Mesendoderm (in vitro differentiated cells): ENCODE data around the gene IGF2BP3.

Experiments used
- DNase-seq: peaks from one replicate; pipeline ENCODE4 v3.0.0; 2013
- H2AK5ac ChIP-seq: 2 replicates; pipeline ENCODE4 v1.6.1; 2013; ENCODE audit warnings: low read length, inconsistent platforms
- H2BK120ac ChIP-seq: 2 replicates; pipeline ENCODE4 v1.6.1; 2013; ENCODE audit warnings: low read depth, mild to moderate bottlenecking, low read length, moderate library complexity, mixed read lengths
- H2BK15ac ChIP-seq: replicated peaks from 2 replicates; pipeline ENCODE4 v1.6.1; 2013; ENCODE audit warnings: low read depth, mild to moderate bottlenecking, moderate library complexity
- H2BK5ac ChIP-seq: 2 replicates; pipeline ENCODE4 v1.6.1; 2013; ENCODE audit warnings: low read length, inconsistent platforms
- H3K18ac ChIP-seq: 2 replicates; pipeline ENCODE4 v1.6.1; 2013; ENCODE audit warnings: mild to moderate bottlenecking, low read length, mixed read lengths
- H3K23ac ChIP-seq: one replicate; pipeline ENCODE4 v1.6.1; 2013; ENCODE audit warnings: low read length
- H3K27ac ChIP-seq: 2 replicates; pipeline ENCODE4 v1.5.1; 2013; ENCODE audit warnings: low read depth, mild to moderate bottlenecking, inconsistent platforms, low read length, moderate library complexity
- H3K27me3 ChIP-seq: 2 replicates; pipeline ENCODE4 v1.6.1; 2013; ENCODE audit warnings: low read length, control low read depth, mild to moderate bottlenecking, inconsistent platforms; ENCODE audit not compliant: insufficient read depth, poor library complexity
- H3K36me3 ChIP-seq: 2 replicates; pipeline ENCODE4 v1.6.1; 2013; ENCODE audit warnings: low read length, inconsistent platforms; ENCODE audit not compliant: control insufficient read depth, insufficient read depth
- H3K4ac ChIP-seq: one replicate; pipeline ENCODE4 v1.6.1; 2013; ENCODE audit warnings: low read depth, mild to moderate bottlenecking, low read length, moderate library complexity
- H3K4me1 ChIP-seq: 2 replicates; pipeline ENCODE4 v1.6.1; 2013; ENCODE audit warnings: low read depth, low read length, inconsistent platforms; ENCODE audit not compliant: control insufficient read depth
- H3K4me2 ChIP-seq: 2 replicates; pipeline ENCODE4 v1.6.1; 2013; ENCODE audit warnings: low read length
- H3K4me3 ChIP-seq: 2 replicates; pipeline ENCODE4 v1.5.1; 2013; ENCODE audit warnings: mild to moderate bottlenecking, low read length
- H3K56ac ChIP-seq: one replicate; pipeline ENCODE4 v1.6.1; 2013; ENCODE audit warnings: low read length
- H3K79me1 ChIP-seq: 2 replicates; pipeline ENCODE4 v1.6.1; 2013; ENCODE audit warnings: low read length, inconsistent platforms
- H3K79me2 ChIP-seq: 2 replicates; pipeline ENCODE4 v1.6.1; 2013; ENCODE audit warnings: mild to moderate bottlenecking, low read length; ENCODE audit not compliant: control insufficient read depth, insufficient read depth
- H3K9ac ChIP-seq: 2 replicates; pipeline ENCODE4 v1.6.1; 2013; ENCODE audit warnings: low read length, inconsistent platforms
- H4K5ac ChIP-seq: one replicate; pipeline ENCODE4 v1.6.1; 2013; ENCODE audit warnings: low read length
- H4K8ac ChIP-seq: one replicate; pipeline ENCODE4 v1.6.1; 2013; ENCODE audit warnings: low read depth, mild to moderate bottlenecking, control low read depth, low read length, moderate library complexity
- WGBS: extraction: QIAGEN DNeasy Blood & Tissue Kit; methylation state at CpG from one replicate; pipeline ENCODE4 v1.1.7; 2013; ENCODE audit warnings: low lambda C conversion rate, missing lambda C conversion rate; ENCODE audit not compliant: insufficient coverage; ENCODE audit errors: extremely low coverage; 5-methylcytosine and 5-hydroxymethylcytosine counted together

The IGF2BP3 gene

GRCh38 chr7:23285657-23286646 is 184.3 kb downstream of the IGF2BP3 start:
- no peak overlapping the region for H4K8ac ChIP-seq
- no peak overlapping the region for H2AK5ac ChIP-seq
- H4K5ac ChIP-seq = no peak overlapping the region
- no peak overlapping the region for H3K18ac ChIP-seq
- H2BK5ac ChIP-seq = no peak overlapping the region
- no peak overlapping the region for H2BK15ac ChIP-seq
- H3K27ac ChIP-seq = no peak overlapping the region
- no peak overlapping the region for H3K4me3 ChIP-seq
- H3K9ac ChIP-seq = no peak overlapping the region
- peak; percentile 23 for DNase-seq
- H3K23ac ChIP-seq = no peak overlapping the region
- no peak overlapping the region for H3K4me2 ChIP-seq
- no peak overlapping the region for H2BK120ac ChIP-seq
- no peaks in the 10 kb centered on the region for H3K79me1 ChIP-seq
- 84% methylated on average over 2 of the region's 18 CpGs for WGBS
- H3K79me2 ChIP-seq = no peaks in the 10 kb centered on the region
- no peak overlapping the region for H3K56ac ChIP-seq
- no peaks in the 10 kb centered on the region for H3K36me3 ChIP-seq
- H3K4ac ChIP-seq = no peak overlapping the region
- H3K27me3 ChIP-seq = no peaks in the 10 kb centered on the region
- H3K4me1 ChIP-seq = no peaks in the 10 kb centered on the region

- Histone ChIP-seq H3K27me3 (no peaks in the 10 kb centered on the region), H3K79me2 (no peaks in the 10 kb centered on the region), H3K18ac (no peak overlapping the region), H2AK5ac (no peak overlapping the region), H3K4me1 (no peaks in the 10 kb centered on the region), H4K5ac (no peak overlapping the region), H3K27ac (no peak overlapping the region), H3K23ac (no peak overlapping the region), H3K4ac (no peak overlapping the region), H2BK120ac (no peak overlapping the region), H3K4me3 (no peak overlapping the region), H3K79me1 (no peaks in the 10 kb centered on the region), H3K4me2 (no peak overlapping the region), H3K56ac (no peak overlapping the region), H2BK5ac (no peak overlapping the region), H4K8ac (no peak overlapping the region), H3K36me3 (no peaks in the 10 kb centered on the region), H2BK15ac (no peak overlapping the region), H3K9ac (no peak overlapping the region)
- no peak for DNase-seq
- WGBS = no CpG with 5 or more reads among the region's 2 CpGs
Observed at GRCh38 chr7:23284871-23285270, 185.4 kb downstream of the IGF2BP3 start.

- no peak overlapping the region for H4K8ac ChIP-seq
- no peak overlapping the region for H2BK120ac ChIP-seq
- no peak overlapping the region for H3K18ac ChIP-seq
- H2AK5ac ChIP-seq = no peak overlapping the region
- no peak overlapping the region for H4K5ac ChIP-seq
- no peak for DNase-seq
- H3K4me2 ChIP-seq = no peak overlapping the region
- no peaks in the 10 kb centered on the region for H3K4me1 ChIP-seq
- H3K27ac ChIP-seq = no peak overlapping the region
- H3K27me3 ChIP-seq = no peaks in the 10 kb centered on the region
- H2BK5ac ChIP-seq = no peak overlapping the region
- no peaks in the 10 kb centered on the region for H3K36me3 ChIP-seq
- no peaks in the 10 kb centered on the region for H3K79me2 ChIP-seq
- H3K4me3 ChIP-seq = no peak overlapping the region
- no peak overlapping the region for H2BK15ac ChIP-seq
- H3K79me1 ChIP-seq = no peaks in the 10 kb centered on the region
- H3K23ac ChIP-seq = no peak overlapping the region
- no peak overlapping the region for H3K56ac ChIP-seq
- no CpG with 5 or more reads among the region's 4 CpGs for WGBS
- H3K9ac ChIP-seq = no peak overlapping the region
- no peak overlapping the region for H3K4ac ChIP-seq
Observed at GRCh38 chr7:23283086-23283485, 187.2 kb downstream of the IGF2BP3 start.

- Histone ChIP-seq H2AK5ac (no peak overlapping the region), H3K27ac (no peak overlapping the region), H4K8ac (no peak overlapping the region), H3K4me1 (no peaks in the 10 kb centered on the region), H3K4ac (no peak overlapping the region), H3K56ac (no peak overlapping the region), H2BK15ac (no peak overlapping the region), H3K18ac (no peak overlapping the region), H3K23ac (no peak overlapping the region), H2BK5ac (no peak overlapping the region), H3K79me2 (no peaks in the 10 kb centered on the region), H3K79me1 (no peaks in the 10 kb centered on the region), H3K27me3 (no peaks in the 10 kb centered on the region), H2BK120ac (no peak overlapping the region), H3K36me3 (no peaks in the 10 kb centered on the region), H3K4me2 (no peak overlapping the region), H4K5ac (no peak overlapping the region), H3K9ac (no peak overlapping the region), H3K4me3 (no peak overlapping the region)
- WGBS = no CpG with 5 or more reads among the region's 2 CpGs
- no peak for DNase-seq
Observed at GRCh38 chr7:23279819-23280525, 190.3 kb downstream of the IGF2BP3 start.

- H2AK5ac ChIP-seq = no peak overlapping the region
- no peak overlapping the region for H3K4me3 ChIP-seq
- H3K79me1 ChIP-seq = no peaks in the 10 kb centered on the region
- H4K8ac ChIP-seq = no peak overlapping the region
- H3K27ac ChIP-seq = no peak overlapping the region
- no peaks in the 10 kb centered on the region for H3K79me2 ChIP-seq
- H3K4me2 ChIP-seq = no peak overlapping the region
- H3K36me3 ChIP-seq = no peaks in the 10 kb centered on the region
- no peaks in the 10 kb centered on the region for H3K27me3 ChIP-seq
- H3K9ac ChIP-seq = no peak overlapping the region
- no peak overlapping the region for H3K18ac ChIP-seq
- no peak overlapping the region for H3K23ac ChIP-seq
- H2BK5ac ChIP-seq = no peak overlapping the region
- H3K4me1 ChIP-seq = no peaks in the 10 kb centered on the region
- no peak overlapping the region for H4K5ac ChIP-seq
- no peak overlapping the region for H2BK15ac ChIP-seq
- no peak overlapping the region for H3K4ac ChIP-seq
- no peak overlapping the region for H3K56ac ChIP-seq
- no CpG with 5 or more reads among the region's 6 CpGs for WGBS
- DNase-seq = peak; percentile 87
- H2BK120ac ChIP-seq = no peak overlapping the region
Observed at GRCh38 chr7:23277359-23277989, 192.8 kb downstream of the IGF2BP3 start.
